Upper lobe of left lung (tissue), 6 donors: ENCODE measurements around the gene JPT1. TPM values are rescaled to one million over a fixed set of nuclear protein-coding genes. Genes with fewer than 3 reads are reported as not detected.

ENCODE experiments used
- ATAC-seq, 2 donors: fragments of 200-7000 bp; cut with Tn5 transposase; one replicate each; pipeline ENCODE4 v1.9.1; 2022; ENCODE audit warnings: mild to moderate bottlenecking in 2 of 2, moderate library complexity in 2 of 2; ENCODE audit not compliant: low FRiP score in 2 of 2
- DNase-seq, 2 donors: peaks; one replicate each; pipeline ENCODE4 v3.0.0-alpha.2; 2019 to 2020
- H3K27ac ChIP-seq, 4 donors: fragments of 200-600 bp; sonication (generic); one replicate each; pipeline ENCODE4 v1.5.1; 2016 to 2019
- H3K27me3 ChIP-seq, 4 donors: fragments of 200-600 bp; sonication (generic); one replicate each; pipeline ENCODE4 v1.5.1; 2017 to 2019
- H3K36me3 ChIP-seq, 4 donors: fragments of 200-600 bp; sonication (generic); one replicate each; pipeline ENCODE4 v1.5.1; 2016 to 2019
- H3K4me1 ChIP-seq, 4 donors: fragments of 200-600 bp; sonication (generic); one replicate each; pipeline ENCODE4 v1.5.1; 2018 to 2019
- H3K4me3 ChIP-seq, 4 donors: fragments of 200-600 bp; sonication (generic); one replicate each; pipeline ENCODE4 v1.5.1; 2017 to 2019; ENCODE audit warnings: mild to moderate bottlenecking in 2 of 4, moderate library complexity in 1 of 4
- H3K9me3 ChIP-seq, 4 donors: fragments of 200-600 bp; sonication (generic); one replicate each; pipeline ENCODE4 v1.5.1; 2018 to 2019
- CTCF ChIP-seq, 6 experiments: fragments of 450-650 bp in 4 of 6; fragments of 200-600 bp in 2 of 6; sonication (generic) in 2 of 6; IDR thresholded peaks; one replicate each; pipeline ENCODE4 v1.5.1; 2016 to 2019; ENCODE audit warnings: antibody characterized with exemption in 6 of 6
- EP300 ChIP-seq, 4 donors: sonication (generic); formaldehyde crosslinking; IDR thresholded peaks; one replicate each; pipeline ENCODE4 v1.5.1; 2017; ENCODE audit warnings: antibody characterized with exemption in 4 of 4, control low read depth in 2 of 4
- POLR2A ChIP-seq, 4 donors: fragments of 450-650 bp; IDR thresholded peaks; one replicate each; pipeline ENCODE4 v1.5.1; 2016 to 2017; ENCODE audit warnings: antibody characterized with exemption in 4 of 4, mild to moderate bottlenecking in 2 of 4
- POLR2AphosphoS5 ChIP-seq, 2 donors: sonication (generic); formaldehyde crosslinking; IDR thresholded peaks; one replicate each; pipeline ENCODE4 v1.5.1; 2017; ENCODE audit warnings: antibody characterized with exemption in 2 of 2
- WGBS, 2 donors: methylation state at CpG; one replicate each; pipeline ENCODE4 v1.1.5; 2017 to 2018; 5-methylcytosine and 5-hydroxymethylcytosine counted together
- total RNA-seq, 6 donors: library from RNA; depleted of rRNA in 4 of 6; stranded (reverse); fragments of >200 nt in 4 of 6; gene quantifications; one replicate each; pipeline versions ENCODE4 v1.1.0 to v1.2.1, GENCODE V29; 2016 to 2021
- donor health status: DM: no; HTN: no; CAD: no; lungs with moderate emphysema.
- donor health status: DM: no; HTN: yes; CAD: no; lungs with severe emphysema.

Gene JPT1
- total RNA-seq, 6 donors from 2014 or later = 44.0 to 118 (median 70.1) TPM

GRCh38 chr17:75124041-75124818, 30.1 kb downstream of the JPT1 start:
- Histone ChIP-seq H3K27me3 (no peaks in the 10 kb centered on the region), H3K9me3 (no peaks in the 10 kb centered on the region), H3K36me3 (peaks cover 0 to 22% (median 5%) of the 10 kb centered on the region in 4 donors), H3K4me3 (no peak overlapping the region), H3K27ac (peak overlapping the region; percentile 81 to 95 (median 84)), H3K4me1 (peaks cover 16 to 35% (median 27%) of the 10 kb centered on the region in 4 donors)
- ATAC-seq (peak; percentile 74 to 89), DNase-seq (peak; percentile 70 to 88)
- TF ChIP-seq EP300 (IDR thresholded peaks at IDR 0.05) (peak in 2 of 4 donors; percentile 71 to 84), CTCF (IDR thresholded peaks at IDR 0.05) (no peak), POLR2AphosphoS5 (IDR thresholded peaks at IDR 0.05) (peak; percentile 60 to 86), POLR2A (IDR thresholded peaks at IDR 0.05) (peak in 1 of 4 donors; percentile 26)
- 65 to 74% methylated on average over 12 to 17 of the region's 19 CpGs for WGBS, 2 donors

- WGBS, 2 donors = 93% methylated on average over 14 of the region's 14 CpGs
- Histone ChIP-seq H3K9me3 (no peaks in the 10 kb centered on the region), H3K27ac (no peak overlapping the region)
Observed at GRCh38 chr17:75118307-75118706, 36.0 kb downstream of the JPT1 start.

GRCh38 chr17:75116737-75117136, 37.6 kb downstream of the JPT1 start:
- TF ChIP-seq POLR2A (IDR thresholded peaks at IDR 0.05) = no peak
- TF ChIP-seq POLR2AphosphoS5 (IDR thresholded peaks at IDR 0.05) = no peak
- no peak for TF ChIP-seq EP300 (IDR thresholded peaks at IDR 0.05)
- TF ChIP-seq CTCF (IDR thresholded peaks at IDR 0.05) = no peak
- DNase-seq = no peak
- H3K4me3 ChIP-seq = no peak overlapping the region
- H3K4me1 ChIP-seq = peaks cover 24 to 37% (median 30%) of the 10 kb centered on the region in 4 donors
- no peaks in the 10 kb centered on the region for H3K27me3 ChIP-seq
- peak overlapping the region in 2 of 4 donors; percentile 1 to 94 for H3K27ac ChIP-seq
- peaks cover 0 to 17% (median 9%) of the 10 kb centered on the region in 4 donors for H3K36me3 ChIP-seq
- 67 to 86% methylated on average over 9 of the region's 9 CpGs for WGBS, 2 donors
- ATAC-seq = no peak
- no peaks in the 10 kb centered on the region for H3K9me3 ChIP-seq

More at GRCh38 chr17:75118307-75118706, 36.0 kb downstream of the JPT1 start:
- ATAC-seq (no peak), DNase-seq (no peak)
- Histone ChIP-seq H3K27me3 (no peaks in the 10 kb centered on the region), H3K4me3 (no peak overlapping the region), H3K4me1 (peaks cover 22 to 31% (median 25%) of the 10 kb centered on the region in 4 donors), H3K36me3 (peaks cover 0 to 17% (median 9%) of the 10 kb centered on the region in 4 donors)
- TF ChIP-seq EP300 (IDR thresholded peaks at IDR 0.05) (no peak), POLR2AphosphoS5 (IDR thresholded peaks at IDR 0.05) (no peak), POLR2A (IDR thresholded peaks at IDR 0.05) (no peak), CTCF (IDR thresholded peaks at IDR 0.05) (no peak)

- no peak for ATAC-seq
- Histone ChIP-seq H3K4me1 (peaks cover 36 to 49% (median 41%) of the 10 kb centered on the region in 4 donors), H3K27ac (peak overlapping the region in 2 of 4 donors; percentile 92 to 94)
Observed at GRCh38 chr17:75115555-75115954, 38.8 kb downstream of the JPT1 start.

More at GRCh38 chr17:75115555-75115954, 38.8 kb downstream of the JPT1 start:
- Histone ChIP-seq H3K4me3 (no peak overlapping the region), H3K27me3 (no peaks in the 10 kb centered on the region), H3K9me3 (no peaks in the 10 kb centered on the region), H3K36me3 (peaks cover 0 to 10% (median 8%) of the 10 kb centered on the region in 4 donors)
- DNase-seq = no peak
- no peak for TF ChIP-seq EP300 (IDR thresholded peaks at IDR 0.05)
- TF ChIP-seq POLR2A (IDR thresholded peaks at IDR 0.05) = no peak
- TF ChIP-seq CTCF (IDR thresholded peaks at IDR 0.05) = no peak
- TF ChIP-seq POLR2AphosphoS5 (IDR thresholded peaks at IDR 0.05) = no peak
